ENCODE measurements around the gene PHLDA3.

PHLDA3 gene

DNA sequence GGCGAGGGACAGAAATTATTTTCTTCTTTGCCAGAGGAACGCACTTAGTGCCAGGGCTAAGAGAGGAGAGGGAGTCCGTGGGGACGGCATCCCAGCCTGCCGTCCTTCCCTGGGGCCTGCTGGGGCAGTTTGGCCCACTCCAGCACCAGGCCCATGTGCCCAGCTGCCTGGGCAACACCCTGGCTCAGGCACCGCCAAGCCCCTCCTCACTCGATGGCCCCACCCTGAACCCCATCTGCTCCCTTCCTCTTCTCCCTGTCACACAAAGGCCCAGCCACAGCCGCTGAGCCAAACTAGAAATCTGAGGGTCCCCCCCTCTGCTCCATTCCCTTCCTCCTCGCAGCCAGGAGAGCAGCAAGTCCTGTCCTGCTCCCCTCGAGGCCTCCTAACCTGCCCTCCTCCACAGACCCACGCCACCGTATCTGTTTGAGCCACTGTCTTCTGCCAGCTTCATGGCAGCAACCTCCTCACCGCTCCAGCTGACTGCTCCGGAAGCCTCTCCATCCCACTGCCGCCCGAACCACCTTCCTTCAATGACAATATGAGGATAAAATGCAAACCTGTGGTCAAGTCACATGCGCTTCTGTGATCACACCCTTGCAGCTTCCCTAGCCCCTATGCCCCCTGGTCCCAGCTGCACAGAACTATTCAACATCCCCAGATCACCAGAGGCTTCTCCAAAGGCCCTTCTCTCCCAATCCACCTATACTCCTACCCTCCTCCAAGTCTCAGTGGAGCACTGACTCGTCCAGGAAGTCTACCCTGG, 39.1 kb downstream of the PHLDA3 start:
- ATAC-seq: no peak
- no peak for DNase-seq

DNA sequence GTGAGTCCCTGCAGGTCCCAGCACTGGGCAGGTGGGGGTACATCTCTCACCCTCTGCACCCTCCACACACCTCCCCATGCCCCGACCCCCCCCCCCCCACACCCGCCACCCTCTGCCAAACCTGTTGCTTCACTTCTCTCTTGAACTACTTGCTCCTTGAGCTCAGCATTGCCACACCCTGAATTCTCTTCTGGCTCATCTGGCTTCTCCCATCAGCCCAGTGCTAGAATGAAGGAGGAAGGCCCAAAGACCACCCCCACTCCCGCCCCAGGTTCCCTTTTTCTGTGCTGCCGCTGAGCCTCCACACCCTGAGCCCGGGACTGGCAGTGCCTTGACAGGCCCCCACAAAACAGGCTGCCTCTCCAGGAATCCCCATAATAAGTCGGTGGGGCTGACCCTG, 41.0 kb downstream of the PHLDA3 start:
- DNase-seq (no peak), ATAC-seq (no peak)

DNA sequence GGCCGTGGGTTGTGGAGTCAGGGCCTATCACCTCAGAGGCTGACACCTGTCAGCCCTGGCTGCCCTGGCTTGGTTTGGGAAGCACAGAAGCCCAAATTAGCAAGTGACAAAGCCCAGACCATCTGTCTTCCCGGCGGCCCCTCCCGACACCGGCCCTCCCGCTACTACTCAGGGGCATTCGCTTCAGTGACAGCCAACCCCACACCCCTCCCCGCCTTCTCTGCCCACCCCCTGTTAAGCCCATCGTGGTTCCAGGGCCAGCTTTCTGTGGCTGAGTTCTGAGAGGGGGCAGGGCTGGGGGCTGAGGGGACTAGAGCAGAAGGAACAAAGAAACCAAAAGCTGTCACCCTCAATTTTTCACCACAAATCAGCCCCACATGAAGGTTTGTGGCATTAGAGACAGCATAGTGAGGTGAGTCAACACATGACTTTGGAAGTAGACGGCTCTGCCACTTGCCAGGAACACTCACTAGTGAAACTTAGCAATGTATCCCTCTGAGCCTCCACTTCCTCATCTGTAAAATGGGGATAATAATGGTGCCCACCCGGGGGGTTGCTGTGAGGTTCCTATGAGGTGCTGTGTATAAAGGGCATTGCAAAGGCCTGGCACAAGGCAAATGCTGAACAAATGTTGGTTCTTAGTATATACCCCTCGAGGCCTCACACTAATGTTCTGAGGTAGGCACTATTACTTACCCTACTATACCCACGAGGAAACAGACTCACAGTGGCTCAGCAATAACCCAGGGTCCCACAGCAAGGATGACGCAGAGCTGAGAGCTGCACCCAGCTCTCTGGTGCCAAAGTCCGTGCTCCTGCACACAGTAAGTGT, 42.3 kb downstream of the PHLDA3 start:
- ATAC-seq: peak; percentile 52

DNA sequence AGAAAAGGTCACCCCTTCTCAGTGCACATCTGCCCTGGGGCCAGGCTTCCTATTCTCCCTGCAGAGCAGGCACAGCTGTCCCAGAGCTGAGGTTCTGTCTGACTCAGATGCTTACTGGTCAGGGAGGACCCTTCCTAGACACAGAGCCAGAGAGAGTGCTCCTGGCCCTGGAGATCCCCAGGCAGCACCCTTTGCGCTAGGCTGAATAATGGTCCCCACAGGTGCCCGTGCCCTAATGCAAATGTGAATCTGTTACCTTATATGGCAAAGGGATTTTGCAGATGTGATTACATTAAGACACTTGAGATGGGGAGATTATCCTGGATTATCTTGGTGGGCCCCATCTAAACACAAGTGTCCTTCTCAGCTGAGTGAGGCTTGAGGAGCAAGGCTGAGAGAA, 44.8 kb downstream of the PHLDA3 start:
- no peak for ATAC-seq
- no peak for DNase-seq

More for the DNA sequence above, 42.3 kb downstream of the PHLDA3 start:
- DNase-seq: peak; percentile 35

DNA sequence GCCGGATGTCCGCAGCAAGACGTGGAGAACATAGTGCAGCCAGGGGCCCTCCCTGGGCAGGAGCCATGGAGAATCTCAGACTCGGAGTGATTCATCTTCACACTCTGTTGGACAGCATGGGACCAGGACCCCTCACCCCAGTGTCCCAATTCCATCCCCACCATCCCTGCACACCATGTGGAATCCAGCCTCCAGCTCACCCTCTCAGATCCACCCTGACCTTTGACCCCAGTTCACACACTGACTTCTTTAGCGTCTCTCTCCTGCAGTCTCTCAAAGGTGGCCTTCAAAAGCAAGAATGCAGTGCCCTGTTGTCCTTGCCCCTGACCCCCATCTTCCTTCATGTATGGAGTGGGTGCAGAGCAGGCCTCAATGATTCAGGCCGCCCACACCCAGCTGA, 45.3 kb downstream of the PHLDA3 start:
- DNase-seq: no peak
- ATAC-seq: no peak

DNA sequence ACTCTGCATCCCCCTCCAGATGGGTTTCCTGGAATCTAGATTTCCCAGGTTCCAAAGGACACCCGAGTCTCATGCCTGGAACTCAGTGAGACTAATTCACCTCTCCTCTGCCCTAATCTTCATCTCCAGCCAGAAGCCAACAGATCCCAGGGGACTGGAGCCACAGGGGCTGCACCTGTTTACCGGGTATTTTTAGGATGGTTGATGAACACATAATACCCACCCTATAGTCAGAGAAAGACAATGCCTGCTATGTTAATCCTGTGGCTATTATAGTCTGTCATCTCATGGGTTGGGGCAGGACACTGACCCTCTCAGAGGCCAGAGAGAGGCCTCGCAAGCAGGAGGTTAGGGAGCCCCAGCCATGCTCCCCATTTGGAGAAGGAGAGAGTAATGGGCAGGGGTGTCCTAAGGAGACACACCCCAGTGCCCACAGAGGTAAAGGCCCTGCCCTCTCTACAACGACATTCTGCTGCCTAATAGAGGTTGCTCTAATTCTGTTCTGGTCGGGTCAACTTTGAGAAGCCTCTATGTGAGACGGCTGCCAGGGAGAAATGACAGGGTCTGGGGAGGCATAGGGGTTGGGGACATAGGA, 46.5 kb downstream of the PHLDA3 start:
- ATAC-seq (no peak), DNase-seq (no peak)

DNA sequence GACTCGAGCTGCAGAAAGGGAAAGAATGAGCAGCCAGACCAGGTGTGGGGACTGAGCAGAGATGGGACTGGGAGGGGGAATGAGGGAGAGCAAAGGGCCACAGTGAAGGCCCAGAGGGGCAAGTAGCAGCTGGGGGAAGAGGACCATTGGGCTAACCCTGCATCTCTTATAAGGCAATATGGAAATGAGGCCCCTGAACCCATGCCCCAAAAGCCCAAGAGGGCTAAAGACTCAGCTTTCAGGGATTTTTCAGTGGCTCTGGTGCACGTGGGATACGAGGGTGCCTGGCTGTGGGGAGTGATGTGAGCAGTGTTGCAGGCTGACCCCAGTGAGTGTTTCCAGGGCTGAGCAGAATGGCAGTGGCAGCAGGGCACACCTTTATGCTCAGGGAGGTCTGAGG, 47.0 kb downstream of the PHLDA3 start:
- DNase-seq (no peak), ATAC-seq (no peak)

DNA sequence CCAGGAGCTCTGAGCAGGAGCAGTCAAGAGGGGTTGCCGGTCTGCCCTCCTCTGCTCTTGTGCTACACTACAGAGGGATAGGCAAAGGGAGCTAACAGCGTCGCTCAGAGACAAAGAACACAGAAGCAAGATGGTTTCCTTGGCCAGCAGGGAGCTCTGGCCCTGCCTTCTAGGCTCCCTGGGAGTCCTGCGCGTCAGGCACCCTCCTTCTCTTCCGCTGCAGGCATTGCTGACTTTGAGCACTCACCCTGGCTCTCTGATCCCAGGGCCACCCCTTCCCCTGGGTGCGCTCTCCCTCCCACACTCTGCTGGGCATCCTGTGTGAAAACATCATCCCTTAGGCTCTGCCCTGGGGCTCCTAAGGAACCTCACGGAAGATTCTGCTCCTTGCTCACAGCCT, 47.9 kb downstream of the PHLDA3 start:
- ATAC-seq: no peak

DNA sequence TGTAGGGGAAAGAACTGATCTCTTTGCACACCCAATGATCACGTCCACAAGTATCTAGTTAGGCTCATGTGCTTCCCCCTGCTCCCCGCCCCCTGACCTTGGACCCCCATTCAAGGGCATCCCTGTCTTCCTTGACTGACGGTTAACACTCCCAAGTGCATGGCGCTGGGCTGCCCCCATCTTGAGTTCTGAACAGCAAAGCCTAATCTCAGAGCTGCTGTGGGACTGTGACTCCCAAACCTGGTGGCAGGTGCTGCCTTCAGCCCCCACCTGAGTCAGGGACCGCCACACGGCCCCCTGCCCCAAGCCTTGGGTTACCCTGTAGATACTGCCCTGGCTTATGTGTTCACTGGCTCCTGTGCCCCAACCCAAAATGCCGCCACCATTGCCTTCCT, 48.4 kb downstream of the PHLDA3 start:
- DNase-seq (no peak), ATAC-seq (no peak)

More for the DNA sequence above, 47.9 kb downstream of the PHLDA3 start:
- DNase-seq: no peak

DNA sequence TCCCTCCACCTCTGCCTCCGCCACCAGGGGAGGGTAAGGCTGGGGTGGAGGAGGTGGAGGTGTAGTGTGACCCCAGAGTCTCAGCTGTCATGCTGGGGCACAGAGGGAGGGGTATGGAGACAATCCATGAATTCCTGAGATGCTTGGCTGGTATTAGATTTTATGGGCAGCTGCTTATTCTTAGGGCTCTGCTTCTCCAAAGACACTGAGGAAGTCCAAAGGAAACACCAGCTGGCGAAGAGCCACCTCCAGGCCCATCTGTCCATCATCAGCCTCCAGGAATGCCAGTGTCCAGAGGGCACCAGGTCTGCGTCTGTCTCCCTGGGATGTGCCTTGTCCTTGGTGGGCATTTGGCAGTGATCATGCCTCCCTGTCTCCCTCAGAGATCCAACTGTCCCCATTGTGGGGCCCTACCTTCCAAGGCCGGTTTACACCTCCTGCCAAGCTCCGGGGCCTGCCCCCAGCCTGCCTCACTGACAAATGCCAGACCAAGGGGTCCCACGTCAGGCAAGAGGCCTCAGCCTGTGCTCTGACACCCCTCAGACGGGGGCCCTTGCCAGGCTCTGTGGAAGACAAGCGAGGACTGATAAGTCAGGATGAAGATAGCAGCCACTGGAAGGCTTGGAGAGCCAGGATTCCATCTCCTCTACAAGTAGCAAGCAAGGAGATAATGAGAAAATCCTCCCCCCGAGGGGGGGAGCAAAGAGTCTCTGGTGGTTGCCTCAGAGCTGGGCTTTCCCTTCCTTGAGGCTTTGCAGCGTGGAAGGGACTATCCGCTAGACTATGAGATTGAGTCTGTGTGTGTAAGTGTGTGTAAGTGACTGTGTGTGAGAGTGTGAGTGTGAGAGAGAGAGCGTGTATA, 49.0 kb downstream of the PHLDA3 start:
- ATAC-seq: no peak
- no peak for DNase-seq

DNA sequence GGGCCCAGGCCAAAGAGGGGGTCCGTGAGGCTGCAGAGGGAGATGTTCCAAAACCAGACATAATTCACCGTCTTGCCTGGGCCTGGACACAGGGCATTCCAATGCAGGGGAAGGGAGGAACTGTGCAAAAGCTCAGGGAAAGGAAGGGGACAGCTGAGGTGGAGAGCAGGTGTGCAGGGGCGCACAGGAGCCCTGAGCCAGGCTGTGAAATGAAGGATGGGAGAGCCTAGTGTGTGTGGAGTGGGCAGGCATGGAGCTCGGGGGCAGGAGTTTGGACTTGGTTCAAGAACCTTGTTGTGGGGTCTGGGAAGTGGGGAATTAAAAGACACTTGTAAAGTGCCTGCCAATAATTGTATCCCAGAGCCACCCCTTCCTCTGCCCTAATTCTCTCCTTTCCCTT, 49.7 kb downstream of the PHLDA3 start:
- no peak for ATAC-seq
- no peak for DNase-seq

DNA sequence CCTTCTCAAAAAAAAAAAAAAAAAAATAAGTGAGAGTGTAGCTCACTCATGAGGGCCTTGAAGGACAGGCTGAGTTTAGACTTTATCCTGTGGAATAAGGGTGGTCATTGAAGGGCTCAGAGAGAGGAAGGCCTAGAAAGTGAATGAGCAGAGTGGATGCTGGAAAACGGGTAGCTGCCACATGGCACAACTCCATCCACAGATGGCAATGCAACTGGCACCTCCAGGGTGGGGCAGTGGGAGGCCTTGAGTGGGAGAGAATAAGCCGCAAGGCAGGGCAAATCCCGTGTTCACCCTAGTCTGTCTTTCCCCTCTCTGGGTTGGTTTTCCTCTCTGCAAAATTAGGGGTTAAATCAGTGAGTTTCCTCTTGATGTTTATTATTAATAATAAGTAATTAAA, 50.5 kb downstream of the PHLDA3 start:
- no peak for DNase-seq
- no peak for ATAC-seq

Data from stimulated activated naive CD8-positive, alpha-beta T cell treated with anti-CD3 and anti-CD28 coated beads, Interleukin-15, Interleukin-2, amounts not matched to agents 100 U/mL and 50 U/mL, for 24 hours (primary cell).